HUES6 (cell line): Measurements from ENCODE around the gene CNTLN.

Source experiments
- H3K27ac ChIP-seq: 2 replicates; pipeline ENCODE4 v1.7.0; 2013; ENCODE audit warnings: low read depth, mild to moderate bottlenecking, low read length, inconsistent platforms
- H3K27me3 ChIP-seq: 2 replicates; pipeline ENCODE4 v1.6.1; 2013; ENCODE audit warnings: low read length; ENCODE audit not compliant: control insufficient read depth, insufficient read depth
- H3K36me3 ChIP-seq: 2 replicates; pipeline ENCODE4 v1.6.1; 2013; ENCODE audit warnings: low read length; ENCODE audit not compliant: control insufficient read depth, insufficient read depth
- H3K4me1 ChIP-seq: 2 replicates; pipeline ENCODE4 v1.6.1; 2013; ENCODE audit warnings: low read length; ENCODE audit not compliant: control insufficient read depth, insufficient read depth
- H3K4me3 ChIP-seq: 2 replicates; pipeline ENCODE4 v1.5.1; 2013; ENCODE audit warnings: low read depth, low read length
- H3K9ac ChIP-seq: one replicate; pipeline ENCODE4 v1.6.1; 2013; ENCODE audit warnings: mild to moderate bottlenecking, low read length
- H3K9me3 ChIP-seq: 2 replicates; pipeline ENCODE4 v1.6.1; 2013; ENCODE audit warnings: low read depth, low read length; ENCODE audit not compliant: control insufficient read depth, insufficient read depth

Gene CNTLN

DNA sequence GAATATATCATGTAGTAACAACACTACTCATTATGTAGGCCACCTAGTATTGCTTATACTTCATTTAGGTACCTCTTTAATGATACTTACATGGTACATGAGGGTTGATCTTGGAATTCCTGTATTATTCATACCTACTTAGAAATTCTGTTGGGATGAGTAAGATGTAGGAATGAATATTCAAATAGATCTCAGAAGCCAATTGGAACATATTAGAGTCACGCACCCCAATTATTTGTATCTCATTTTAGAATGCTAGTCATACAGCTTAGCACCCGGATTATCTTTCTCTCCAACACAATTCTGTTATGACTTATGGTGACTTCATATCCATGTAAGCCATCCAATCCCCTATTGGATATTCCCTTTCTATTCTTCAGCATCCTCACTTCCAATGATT lies 337.3 kb downstream of the CNTLN start:
- Histone ChIP-seq H3K9ac (no peak overlapping the region), H3K36me3 (no peaks in the 10 kb centered on the region), H3K4me3 (no peak overlapping the region), H3K27ac (no peak overlapping the region), H3K27me3 (no peaks in the 10 kb centered on the region), H3K4me1 (no peaks in the 10 kb centered on the region), H3K9me3 (no peaks in the 10 kb centered on the region)

DNA sequence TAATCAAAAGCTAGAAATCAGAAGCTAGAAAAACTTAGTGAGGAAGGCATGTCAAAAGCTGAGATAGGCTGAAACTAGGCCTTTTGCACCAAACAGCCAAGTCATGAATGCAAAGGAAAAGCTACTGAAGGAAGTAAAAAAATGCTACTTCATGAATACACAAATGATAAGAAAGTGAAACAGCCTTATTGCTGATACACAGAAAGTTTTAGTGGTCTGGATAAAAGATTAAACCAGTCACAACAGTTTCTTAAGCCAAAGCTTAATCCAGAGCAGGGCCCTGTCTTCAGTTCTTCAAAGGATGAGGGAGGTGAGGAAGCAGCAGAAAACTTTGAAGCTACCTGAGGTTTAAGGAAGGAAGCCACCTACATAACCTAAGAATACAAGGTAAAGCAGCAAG lies 341.6 kb downstream of the CNTLN start:
- Histone ChIP-seq H3K27ac (no peak overlapping the region), H3K9ac (no peak overlapping the region), H3K27me3 (no peaks in the 10 kb centered on the region), H3K4me3 (no peak overlapping the region), H3K4me1 (no peaks in the 10 kb centered on the region), H3K9me3 (no peaks in the 10 kb centered on the region), H3K36me3 (no peaks in the 10 kb centered on the region)

DNA sequence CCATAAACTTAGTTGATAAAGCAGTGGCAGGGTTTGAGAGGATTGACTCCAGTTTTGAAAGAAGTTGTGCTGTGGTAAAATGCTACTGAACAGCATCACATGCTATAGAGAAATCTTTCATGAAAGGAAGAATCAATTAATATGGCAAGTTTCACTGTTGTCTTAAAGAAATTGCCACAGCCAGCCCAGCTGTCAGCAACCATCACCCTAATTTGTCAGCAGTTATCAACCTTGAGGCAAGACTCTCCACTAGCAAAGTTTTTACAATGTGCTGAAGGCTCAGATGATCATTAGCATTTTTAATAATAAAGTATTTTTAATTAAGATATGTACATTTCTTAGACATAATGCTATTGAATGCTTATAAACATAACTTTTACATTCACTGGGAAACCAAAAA lies 343.0 kb downstream of the CNTLN start:
- Histone ChIP-seq H3K36me3 (no peaks in the 10 kb centered on the region), H3K9me3 (no peaks in the 10 kb centered on the region), H3K27ac (no peak overlapping the region), H3K4me1 (no peaks in the 10 kb centered on the region), H3K4me3 (no peak overlapping the region), H3K27me3 (no peaks in the 10 kb centered on the region), H3K9ac (no peak overlapping the region)

DNA sequence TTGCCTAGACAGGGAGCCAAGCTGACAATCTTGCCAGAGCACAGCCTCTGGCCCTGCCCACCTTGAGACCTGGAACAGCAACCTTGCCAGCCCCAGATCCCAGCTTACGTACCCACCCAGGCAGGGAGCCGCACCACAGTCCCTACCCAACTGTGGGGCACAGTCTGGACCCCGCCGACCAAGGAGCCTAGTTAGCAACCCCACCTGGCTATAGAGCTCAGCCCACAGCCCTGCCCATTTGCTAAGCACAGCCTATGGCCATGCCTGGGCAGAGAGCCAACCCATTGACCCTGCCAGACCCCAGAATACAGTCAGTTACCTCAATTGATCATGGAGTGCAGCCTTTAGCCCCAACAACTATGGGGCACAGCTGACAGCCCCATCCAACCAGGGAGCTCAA lies 346.1 kb downstream of the CNTLN start:
- Histone ChIP-seq H3K9ac (no peak overlapping the region), H3K4me1 (no peaks in the 10 kb centered on the region), H3K4me3 (no peak overlapping the region), H3K36me3 (no peaks in the 10 kb centered on the region), H3K27ac (no peak overlapping the region), H3K9me3 (no peaks in the 10 kb centered on the region), H3K27me3 (no peaks in the 10 kb centered on the region)

DNA sequence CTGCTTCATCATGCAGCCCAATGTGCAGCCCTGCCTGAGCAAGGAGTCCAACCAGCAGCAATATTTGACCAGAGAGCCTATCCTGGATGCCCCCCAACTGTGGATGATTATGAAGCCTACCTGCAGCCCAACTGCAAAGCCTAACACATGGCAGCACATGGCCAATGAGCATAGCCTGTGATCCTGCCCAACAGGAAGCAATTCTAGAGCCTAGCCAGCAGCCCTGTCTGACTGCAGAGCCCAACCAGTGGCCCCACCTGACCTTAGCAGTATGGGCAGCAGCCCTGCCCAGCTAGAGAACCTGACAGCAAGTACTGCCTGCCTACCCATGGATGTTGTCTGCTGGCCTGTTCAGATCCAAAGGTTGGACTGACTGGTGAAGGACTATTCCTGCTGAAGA lies 346.7 kb downstream of the CNTLN start:
- no peak overlapping the region for H3K27ac ChIP-seq
- no peaks in the 10 kb centered on the region for H3K4me1 ChIP-seq
- H3K9ac ChIP-seq = no peak overlapping the region
- H3K36me3 ChIP-seq = no peaks in the 10 kb centered on the region
- H3K9me3 ChIP-seq = no peaks in the 10 kb centered on the region
- H3K27me3 ChIP-seq = no peaks in the 10 kb centered on the region
- H3K4me3 ChIP-seq = no peak overlapping the region

DNA sequence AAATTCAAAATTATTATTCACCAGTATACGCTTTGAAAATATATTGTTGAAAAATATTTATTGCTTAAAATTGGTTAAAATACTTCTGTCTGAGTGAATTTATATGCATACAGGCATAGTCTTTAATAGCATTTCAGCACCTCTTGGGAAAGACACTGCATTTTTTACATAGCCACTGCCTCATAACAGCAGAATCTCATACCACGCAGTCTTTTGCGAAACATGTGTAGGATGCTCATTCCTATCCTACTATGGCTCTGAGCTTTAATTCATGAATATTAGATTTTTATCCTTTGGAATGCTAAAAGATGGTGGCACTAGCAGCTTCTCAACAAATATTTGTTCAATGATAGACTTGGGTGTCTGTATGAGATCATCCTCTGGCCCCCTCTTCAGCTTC lies 350.1 kb downstream of the CNTLN start:
- Histone ChIP-seq H3K4me3 (no peak overlapping the region), H3K36me3 (no peaks in the 10 kb centered on the region), H3K9me3 (no peaks in the 10 kb centered on the region), H3K27ac (no peak overlapping the region), H3K27me3 (no peaks in the 10 kb centered on the region), H3K4me1 (no peaks in the 10 kb centered on the region), H3K9ac (no peak overlapping the region)

DNA sequence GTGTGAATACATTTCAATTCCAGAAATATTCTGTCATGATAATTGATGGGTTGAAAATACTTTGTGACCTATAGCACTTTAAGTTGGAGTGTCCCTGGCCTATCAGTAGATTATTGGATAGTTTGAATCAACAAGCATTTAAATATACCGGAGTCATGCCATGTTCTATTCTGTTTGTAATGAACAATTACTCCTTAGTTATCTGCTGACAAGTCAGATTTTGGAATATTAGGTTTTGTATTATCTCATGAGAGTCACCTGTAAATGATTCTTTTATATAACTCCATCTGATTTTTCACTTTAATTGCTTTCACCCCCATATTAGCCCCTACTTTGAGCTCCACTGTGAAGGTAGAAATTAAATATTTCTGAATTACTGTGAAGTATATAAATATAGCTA lies 351.6 kb downstream of the CNTLN start:
- Histone ChIP-seq H3K27me3 (no peaks in the 10 kb centered on the region), H3K27ac (no peak overlapping the region), H3K9ac (no peak overlapping the region), H3K4me1 (no peaks in the 10 kb centered on the region), H3K36me3 (no peaks in the 10 kb centered on the region), H3K4me3 (no peak overlapping the region), H3K9me3 (no peaks in the 10 kb centered on the region)

DNA sequence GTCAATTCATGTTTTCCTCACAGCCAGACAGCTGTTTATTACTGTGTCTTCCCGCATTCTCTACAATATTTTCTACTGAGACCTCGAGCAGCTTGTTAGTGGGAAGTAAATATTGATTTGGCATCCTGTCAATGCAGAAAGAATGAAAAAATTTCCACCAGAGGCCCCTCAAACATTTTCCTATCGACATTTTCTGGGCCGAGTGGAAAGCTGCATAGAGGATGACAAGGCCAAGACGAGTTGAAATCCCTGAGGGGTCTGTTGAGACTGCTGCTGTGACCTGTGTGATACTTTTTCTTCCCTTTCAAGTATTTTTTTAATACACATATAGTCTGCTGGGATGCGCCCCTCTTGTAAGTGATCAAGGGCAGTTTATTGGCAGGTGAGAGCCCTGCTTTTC lies 352.6 kb downstream of the CNTLN start:
- Histone ChIP-seq H3K4me1 (no peaks in the 10 kb centered on the region), H3K27me3 (no peaks in the 10 kb centered on the region), H3K9me3 (no peaks in the 10 kb centered on the region), H3K36me3 (no peaks in the 10 kb centered on the region), H3K4me3 (no peak overlapping the region), H3K9ac (no peak overlapping the region), H3K27ac (no peak overlapping the region)

DNA sequence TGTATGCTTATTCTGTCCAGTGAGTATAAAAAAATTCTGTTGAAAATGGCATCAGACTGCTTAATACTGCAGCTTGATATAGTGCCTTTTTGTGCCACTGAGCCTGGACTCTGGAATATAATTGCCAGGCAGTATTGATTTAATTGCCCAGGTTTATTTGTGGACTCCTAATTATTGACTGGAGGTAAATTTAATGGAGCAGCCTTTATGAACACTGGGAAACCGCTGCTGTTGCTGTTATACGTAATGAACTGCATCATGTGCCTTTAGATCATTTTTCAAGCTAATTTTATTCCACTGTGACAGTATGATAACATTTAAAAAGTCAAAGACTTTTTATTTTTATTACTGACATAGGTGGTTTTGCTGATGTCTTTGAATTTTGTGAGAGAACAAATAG lies 353.8 kb downstream of the CNTLN start:
- no peaks in the 10 kb centered on the region for H3K4me1 ChIP-seq
- H3K27me3 ChIP-seq = no peaks in the 10 kb centered on the region
- H3K9ac ChIP-seq = no peak overlapping the region
- H3K9me3 ChIP-seq = no peaks in the 10 kb centered on the region
- no peaks in the 10 kb centered on the region for H3K36me3 ChIP-seq
- no peak overlapping the region for H3K27ac ChIP-seq
- H3K4me3 ChIP-seq = no peak overlapping the region

DNA sequence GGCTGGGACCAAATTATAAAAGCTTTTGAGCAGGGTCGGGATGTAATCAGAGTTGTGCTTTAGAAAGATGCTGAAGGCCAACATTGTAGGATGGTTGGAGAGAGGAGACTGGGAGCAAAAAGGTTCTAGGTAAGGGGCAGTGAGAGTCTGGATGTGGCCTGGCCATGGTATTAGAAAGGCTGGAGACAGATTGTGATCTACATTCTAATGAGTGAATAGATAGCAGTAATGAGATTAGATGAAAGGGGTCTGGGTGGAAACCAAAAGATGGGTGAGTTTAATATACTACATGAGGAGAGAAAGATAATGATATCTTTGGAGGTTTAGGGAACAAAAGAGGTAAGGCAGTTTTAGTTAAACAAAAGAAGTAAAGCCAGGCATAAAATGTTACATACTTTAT lies 355.3 kb downstream of the CNTLN start:
- H3K4me1 ChIP-seq = no peaks in the 10 kb centered on the region
- no peaks in the 10 kb centered on the region for H3K27me3 ChIP-seq
- H3K9ac ChIP-seq = no peak overlapping the region
- H3K27ac ChIP-seq = no peak overlapping the region
- no peak overlapping the region for H3K4me3 ChIP-seq
- H3K9me3 ChIP-seq = no peaks in the 10 kb centered on the region
- no peaks in the 10 kb centered on the region for H3K36me3 ChIP-seq

DNA sequence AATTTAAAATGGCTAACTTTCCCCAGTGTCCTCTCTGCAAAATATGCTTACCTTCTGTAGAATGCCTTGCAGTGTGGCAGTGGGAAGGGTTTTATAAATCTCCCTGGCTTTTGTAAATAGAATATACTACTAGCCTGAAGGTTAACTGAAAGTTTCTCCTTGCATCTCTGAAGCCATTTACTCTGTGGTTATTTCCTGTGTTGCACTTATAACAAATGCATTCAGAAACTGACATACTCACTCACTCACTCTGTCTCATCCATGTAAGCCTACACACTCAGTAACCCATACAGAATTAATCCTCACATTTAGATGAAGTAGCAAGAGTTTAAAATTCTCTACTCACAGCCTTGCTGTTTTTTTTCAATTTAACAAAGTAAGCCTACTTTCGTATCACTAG lies 356.9 kb downstream of the CNTLN start:
- H3K9ac ChIP-seq = no peak overlapping the region
- H3K4me3 ChIP-seq = no peak overlapping the region
- H3K27ac ChIP-seq = no peak overlapping the region
- no peaks in the 10 kb centered on the region for H3K9me3 ChIP-seq
- no peaks in the 10 kb centered on the region for H3K36me3 ChIP-seq
- no peaks in the 10 kb centered on the region for H3K4me1 ChIP-seq
- H3K27me3 ChIP-seq = no peaks in the 10 kb centered on the region

DNA sequence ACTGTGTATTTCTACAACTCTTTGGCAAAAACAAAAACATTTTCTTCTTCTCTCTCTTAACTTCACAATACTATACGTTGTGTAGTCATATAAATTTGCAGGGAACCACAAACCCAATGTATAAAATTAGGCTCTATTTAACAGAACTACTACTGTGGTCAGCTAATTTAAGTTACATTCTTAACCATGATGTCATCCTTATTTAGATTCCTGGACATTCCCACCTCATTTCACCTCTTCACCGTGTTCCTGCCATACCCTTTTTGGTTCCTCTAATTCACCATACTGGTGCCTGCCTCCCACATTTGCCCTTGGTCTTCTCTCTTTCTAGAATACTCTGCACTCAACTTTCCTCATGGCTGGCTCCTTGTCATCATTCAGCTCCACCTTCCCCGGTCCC lies 368.4 kb downstream of the CNTLN start:
- no peaks in the 10 kb centered on the region for H3K4me1 ChIP-seq
- H3K36me3 ChIP-seq = no peaks in the 10 kb centered on the region
- H3K4me3 ChIP-seq = no peak overlapping the region
- no peak overlapping the region for H3K27ac ChIP-seq
- H3K9me3 ChIP-seq = no peaks in the 10 kb centered on the region
- no peaks in the 10 kb centered on the region for H3K27me3 ChIP-seq
- no peak overlapping the region for H3K9ac ChIP-seq
